Fibroblast of lung (primary cell): ENCODE data around the gene ARPP21.

ENCODE experiments used
- EZH2 ChIP-seq: IDR thresholded peaks from 2 replicates; pipeline ENCODE4 v1.5.1; 2012; ENCODE audit warnings: low read length, control low read depth, mild to moderate bottlenecking; ENCODE audit errors: missing control alignments
- TF ChIP-seq, protein P1 (sequence below), 2 donors: IDR thresholded peaks in 1 of 2; conservative IDR thresholded peaks in 1 of 2; 1 replicate in 1 of 2; 2 replicates in 1 of 2; pipeline ENCODE4 v1.5.1; 2011 to 2012; ENCODE audit warnings: low read length in 2 of 2, control low read depth in 1 of 2, inconsistent platforms in 1 of 2, low read depth in 1 of 2, mild to moderate bottlenecking in 1 of 2

DNA sequence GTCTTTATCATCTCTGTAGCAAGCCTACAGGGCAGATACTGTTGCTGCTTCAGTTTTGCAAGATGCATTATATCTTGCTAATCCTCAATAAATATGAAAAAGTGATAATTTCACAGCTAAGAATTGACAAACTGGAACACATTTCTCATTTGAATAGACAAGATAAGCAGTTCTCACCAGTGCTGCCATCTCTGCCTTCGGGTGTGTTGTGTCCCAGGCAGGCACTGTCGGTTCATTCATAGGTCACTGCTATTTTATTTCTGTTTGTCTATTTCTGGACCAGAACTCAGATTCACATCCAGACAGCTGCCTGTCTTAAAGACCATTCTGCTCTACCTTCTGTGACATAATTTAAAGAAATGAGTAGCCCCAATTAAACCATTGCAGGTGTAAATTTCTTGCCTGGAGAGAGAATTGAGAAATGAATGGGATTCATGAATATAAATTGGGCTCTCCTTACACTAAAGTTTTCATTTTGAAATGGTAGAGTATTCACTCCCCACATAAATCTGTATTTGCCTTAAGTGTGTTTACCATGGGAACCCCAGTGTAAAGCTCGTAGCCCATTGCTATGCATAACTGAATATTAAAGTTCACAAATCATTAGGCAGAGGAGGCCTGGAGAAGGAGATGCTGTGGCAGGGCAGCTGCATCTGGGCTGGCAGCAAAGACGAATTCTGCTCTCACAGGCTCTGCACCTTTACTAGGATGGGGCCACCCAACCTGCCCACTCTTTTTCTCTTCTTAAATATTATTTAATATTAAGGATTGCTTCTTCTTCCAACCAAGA is 149.9 kb downstream of the ARPP21 start:
- TF ChIP-seq, protein P1, sequence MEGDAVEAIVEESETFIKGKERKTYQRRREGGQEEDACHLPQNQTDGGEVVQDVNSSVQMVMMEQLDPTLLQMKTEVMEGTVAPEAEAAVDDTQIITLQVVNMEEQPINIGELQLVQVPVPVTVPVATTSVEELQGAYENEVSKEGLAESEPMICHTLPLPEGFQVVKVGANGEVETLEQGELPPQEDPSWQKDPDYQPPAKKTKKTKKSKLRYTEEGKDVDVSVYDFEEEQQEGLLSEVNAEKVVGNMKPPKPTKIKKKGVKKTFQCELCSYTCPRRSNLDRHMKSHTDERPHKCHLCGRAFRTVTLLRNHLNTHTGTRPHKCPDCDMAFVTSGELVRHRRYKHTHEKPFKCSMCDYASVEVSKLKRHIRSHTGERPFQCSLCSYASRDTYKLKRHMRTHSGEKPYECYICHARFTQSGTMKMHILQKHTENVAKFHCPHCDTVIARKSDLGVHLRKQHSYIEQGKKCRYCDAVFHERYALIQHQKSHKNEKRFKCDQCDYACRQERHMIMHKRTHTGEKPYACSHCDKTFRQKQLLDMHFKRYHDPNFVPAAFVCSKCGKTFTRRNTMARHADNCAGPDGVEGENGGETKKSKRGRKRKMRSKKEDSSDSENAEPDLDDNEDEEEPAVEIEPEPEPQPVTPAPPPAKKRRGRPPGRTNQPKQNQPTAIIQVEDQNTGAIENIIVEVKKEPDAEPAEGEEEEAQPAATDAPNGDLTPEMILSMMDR (conservative IDR thresholded peaks at IDR 0.05 in 1 of 2, IDR thresholded peaks at IDR 0.05 in 1 of 2; ENCODE audit: low read depth in 1 of 2, low read length in 2 of 2): no peak
- TF ChIP-seq EZH2: no peak
